Upper lobe of right lung (tissue), 1 donor: ENCODE results near the gene DAD1. TPM values are rescaled to one million over a fixed set of nuclear protein-coding genes. Genes with fewer than 3 reads are reported as not detected.
A peak's percentile ranks its signal among the peaks of the same experiment; 100 is the strongest.

ENCODE experiments used
- ATAC-seq: fragments of 200-7000 bp; cut with Tn5 transposase; one replicate; pipeline ENCODE4 v1.9.1; 2020; ENCODE audit warnings: mild to moderate bottlenecking, moderate library complexity
- DNase-seq: peaks from one replicate; pipeline ENCODE4 v3.0.0-alpha.2; 2020
- H3K27ac ChIP-seq: fragments of 200-600 bp; one replicate; pipeline ENCODE4 v1.8.0; 2022
- H3K27me3 ChIP-seq: fragments of 200-600 bp; one replicate; pipeline ENCODE4 v1.8.0; 2022; ENCODE audit warnings: mild to moderate bottlenecking
- H3K36me3 ChIP-seq: fragments of 200-600 bp; one replicate; pipeline ENCODE4 v1.8.0; 2022
- H3K4me1 ChIP-seq: fragments of 200-600 bp; one replicate; pipeline ENCODE4 v1.8.0; 2022
- H3K4me3 ChIP-seq: fragments of 200-600 bp; one replicate; pipeline ENCODE4 v1.8.0; 2022; ENCODE audit warnings: mild to moderate bottlenecking
- H3K9me3 ChIP-seq: fragments of 200-600 bp; one replicate; pipeline ENCODE4 v1.8.0; 2022
- intact Hi-C: fragments of 100-400 bp; cut with DNase I; formaldehyde crosslinking; loops from one replicate; pipeline ENCODE4 v1.11.0; 2022
- total RNA-seq: library from RNA; stranded (reverse); fragmentation: NEBNext Ultra II Directional; extraction: Animal tissue kit (Norgen Biotek cat#: 25700); gene quantifications from one replicate; pipeline ENCODE4 v1.2.1, GENCODE V29; 2021
- TF ChIP-seq, protein P1 (sequence below): fragments of 200-600 bp; IDR thresholded peaks from one replicate; pipeline ENCODE4 v1.8.0; 2022; ENCODE audit warnings: antibody characterized with exemption
- donor health status: DM: no; HTN: yes; CAD: no; lungs with severe emphysema.

Gene DAD1
- total RNA-seq, 1 donor from 2014 or later = 184 TPM

GRCh38 chr14:22549324-22549962 lies 39.6 kb downstream of the DAD1 start:
- DNase-seq (no peak), ATAC-seq (no peak)
- no peaks in the 10 kb centered on the region for H3K27me3 ChIP-seq
- TF ChIP-seq, protein P1, sequence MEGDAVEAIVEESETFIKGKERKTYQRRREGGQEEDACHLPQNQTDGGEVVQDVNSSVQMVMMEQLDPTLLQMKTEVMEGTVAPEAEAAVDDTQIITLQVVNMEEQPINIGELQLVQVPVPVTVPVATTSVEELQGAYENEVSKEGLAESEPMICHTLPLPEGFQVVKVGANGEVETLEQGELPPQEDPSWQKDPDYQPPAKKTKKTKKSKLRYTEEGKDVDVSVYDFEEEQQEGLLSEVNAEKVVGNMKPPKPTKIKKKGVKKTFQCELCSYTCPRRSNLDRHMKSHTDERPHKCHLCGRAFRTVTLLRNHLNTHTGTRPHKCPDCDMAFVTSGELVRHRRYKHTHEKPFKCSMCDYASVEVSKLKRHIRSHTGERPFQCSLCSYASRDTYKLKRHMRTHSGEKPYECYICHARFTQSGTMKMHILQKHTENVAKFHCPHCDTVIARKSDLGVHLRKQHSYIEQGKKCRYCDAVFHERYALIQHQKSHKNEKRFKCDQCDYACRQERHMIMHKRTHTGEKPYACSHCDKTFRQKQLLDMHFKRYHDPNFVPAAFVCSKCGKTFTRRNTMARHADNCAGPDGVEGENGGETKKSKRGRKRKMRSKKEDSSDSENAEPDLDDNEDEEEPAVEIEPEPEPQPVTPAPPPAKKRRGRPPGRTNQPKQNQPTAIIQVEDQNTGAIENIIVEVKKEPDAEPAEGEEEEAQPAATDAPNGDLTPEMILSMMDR = no peak
- intact Hi-C loops = no loop called here
- H3K9me3 ChIP-seq = no peaks in the 10 kb centered on the region
- H3K36me3 ChIP-seq = no peaks in the 10 kb centered on the region
- peak overlapping the region; percentile 24 for H3K27ac ChIP-seq
- H3K4me1 ChIP-seq = peaks cover 25% of the 10 kb centered on the region
- H3K4me3 ChIP-seq = no peak overlapping the region

- Histone ChIP-seq H3K27me3 (no peaks in the 10 kb centered on the region), H3K4me1 (peaks cover 25% of the 10 kb centered on the region), H3K27ac (no peak overlapping the region), H3K36me3 (no peaks in the 10 kb centered on the region), H3K4me3 (no peak overlapping the region), H3K9me3 (no peaks in the 10 kb centered on the region)
- TF ChIP-seq, protein P1 = no peak
- no peak for ATAC-seq
- intact Hi-C loops = no loop called here
- DNase-seq = no peak
These were observed 40.9 kb downstream of the DAD1 start for GRCh38 chr14:22547948-22548750.

DNA sequence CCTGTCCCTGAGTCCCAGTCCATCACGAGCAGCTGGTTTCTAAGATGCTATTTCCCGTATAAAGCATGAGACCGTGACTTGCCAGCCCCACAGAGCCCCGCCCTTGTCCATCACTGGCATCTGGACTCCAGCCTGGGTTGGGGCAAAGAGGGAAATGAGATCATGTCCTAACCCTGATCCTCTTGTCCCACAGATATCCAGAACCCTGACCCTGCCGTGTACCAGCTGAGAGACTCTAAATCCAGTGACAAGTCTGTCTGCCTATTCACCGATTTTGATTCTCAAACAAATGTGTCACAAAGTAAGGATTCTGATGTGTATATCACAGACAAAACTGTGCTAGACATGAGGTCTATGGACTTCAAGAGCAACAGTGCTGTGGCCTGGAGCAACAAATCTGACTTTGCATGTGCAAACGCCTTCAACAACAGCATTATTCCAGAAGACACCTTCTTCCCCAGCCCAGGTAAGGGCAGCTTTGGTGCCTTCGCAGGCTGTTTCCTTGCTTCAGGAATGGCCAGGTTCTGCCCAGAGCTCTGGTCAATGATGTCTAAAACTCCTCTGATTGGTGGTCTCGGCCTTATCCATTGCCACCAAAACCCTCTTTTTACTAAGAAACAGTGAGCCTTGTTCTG lies 41.6 kb downstream of the DAD1 start:
- Histone ChIP-seq H3K27me3 (no peaks in the 10 kb centered on the region), H3K4me1 (peaks cover 25% of the 10 kb centered on the region), H3K27ac (peak overlapping the region; percentile 38), H3K4me3 (no peak overlapping the region), H3K9me3 (no peaks in the 10 kb centered on the region), H3K36me3 (no peaks in the 10 kb centered on the region)
- intact Hi-C loops = no loop called here
- no peak for DNase-seq
- TF ChIP-seq, protein P1 = no peak
- ATAC-seq = peak; percentile 20

GRCh38 chr14:22546722-22547071 lies 42.3 kb downstream of the DAD1 start:
- TF ChIP-seq, protein P1 = no peak
- H3K4me3 ChIP-seq = no peak overlapping the region
- no peak for ATAC-seq

DNA sequence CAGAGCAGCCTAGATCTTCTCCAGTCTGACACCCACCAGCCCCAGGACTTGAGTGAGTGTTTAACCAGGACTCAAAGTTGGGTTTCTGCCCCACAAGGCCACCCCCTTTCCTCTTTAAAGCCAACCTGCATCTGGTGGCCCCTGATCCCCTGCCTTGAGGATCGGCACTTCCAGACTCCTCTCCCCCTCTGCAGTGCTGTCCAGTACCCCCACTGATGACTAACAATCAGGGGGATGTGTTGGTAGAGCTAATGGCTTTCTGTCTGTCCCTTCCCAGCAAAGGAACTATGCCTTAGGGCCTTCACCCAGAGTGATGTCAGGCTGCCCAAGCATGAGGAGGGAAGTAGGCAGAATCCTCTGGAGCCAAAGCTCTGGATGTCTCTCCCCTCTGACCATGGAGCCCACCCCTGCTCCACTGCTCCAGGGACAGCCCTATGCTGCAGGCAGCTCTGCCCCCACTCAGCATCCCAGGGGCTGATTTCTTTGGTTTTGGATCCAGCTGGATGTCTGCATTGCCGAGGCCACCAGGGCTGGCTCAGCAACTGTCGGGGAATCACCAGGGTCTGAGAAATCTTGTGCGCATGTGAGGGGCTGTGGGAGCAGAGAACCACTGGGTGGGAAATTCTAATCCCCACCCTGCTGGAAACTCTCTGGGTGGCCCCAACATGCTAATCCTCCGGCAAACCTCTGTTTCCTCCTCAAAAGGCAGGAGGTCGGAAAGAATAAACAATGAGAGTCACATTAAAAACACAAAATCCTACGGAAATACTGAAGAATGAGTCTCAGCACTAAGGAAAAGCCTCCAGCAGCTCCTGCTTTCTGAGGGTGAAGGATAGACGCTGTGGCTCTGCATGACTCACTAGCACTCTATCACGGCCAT lies 42.9 kb downstream of the DAD1 start:
- TF ChIP-seq, protein P1 = no peak
- peaks cover 24% of the 10 kb centered on the region for H3K4me1 ChIP-seq
- ATAC-seq = no peak
- no peaks in the 10 kb centered on the region for H3K27me3 ChIP-seq
- H3K27ac ChIP-seq = no peak overlapping the region
- intact Hi-C loops = no loop called here
- H3K4me3 ChIP-seq = no peak overlapping the region
- DNase-seq = no peak
- H3K36me3 ChIP-seq = no peaks in the 10 kb centered on the region
- no peaks in the 10 kb centered on the region for H3K9me3 ChIP-seq

More at GRCh38 chr14:22546722-22547071, 42.3 kb downstream of the DAD1 start:
- no peak overlapping the region for H3K27ac ChIP-seq
- H3K9me3 ChIP-seq = no peaks in the 10 kb centered on the region
- intact Hi-C loops = no loop called here
- no peaks in the 10 kb centered on the region for H3K27me3 ChIP-seq
- peaks cover 25% of the 10 kb centered on the region for H3K4me1 ChIP-seq
- H3K36me3 ChIP-seq = no peaks in the 10 kb centered on the region
- no peak for DNase-seq
